CD4-positive, alpha-beta T cell (primary cell): ENCODE data around the gene PITPNC1. TPM values are rescaled to one million over a fixed set of nuclear protein-coding genes. Genes with fewer than 3 reads are reported as not detected.

Experiments
- ATAC-seq: fragments of 200-7000 bp; cut with Tn5 transposase; one replicate; pipeline ENCODE4 v1.10.0; 2022; ENCODE audit warnings: mild to moderate bottlenecking; ENCODE audit not compliant: poor library complexity
- CTCF ChIA-PET: fragments of 350-600 bp; sonication (Branson Sonifier 250); formaldehyde crosslinking; loops from one replicate; lab custom pipeline; 2021; ENCODE audit warnings: antibody characterized with exemption, inconsistent platforms; lab: Charles Lee
- POLR2A ChIA-PET: fragments of 350-600 bp; sonication (Branson Sonifier 250); formaldehyde crosslinking; loops from one replicate; lab custom pipeline; 2021; ENCODE audit warnings: antibody characterized with exemption, inconsistent platforms; lab: Charles Lee
- DNase-seq, 14 experiments: peaks; one replicate each; pipeline ENCODE4 v3.0.0-alpha.2; 2013 to 2020; ENCODE audit warnings: mixed read lengths in 2 of 14
- H3K27ac ChIP-seq, 2 donors: one replicate each; pipeline versions ENCODE4 v1.5.1 to v1.7.0; 2013; ENCODE audit warnings: low read length in 2 of 2, low read depth in 1 of 2, mild to moderate bottlenecking in 1 of 2
- H3K27me3 ChIP-seq, 2 experiments: 1 replicate in 1 of 2; 2 replicates in 1 of 2; pipeline versions ENCODE4 v1.6.1 to v1.7.0; 2013; ENCODE audit warnings: low read length in 2 of 2, control low read depth in 1 of 2, mild to moderate bottlenecking in 1 of 2, moderate library complexity in 1 of 2; ENCODE audit not compliant: insufficient read depth in 2 of 2, control insufficient read depth in 1 of 2
- H3K36me3 ChIP-seq: one replicate; pipeline ENCODE4 v1.6.1; 2013; ENCODE audit warnings: low read length, control low read depth; ENCODE audit not compliant: insufficient read depth
- H3K4me1 ChIP-seq: one replicate; pipeline ENCODE4 v1.6.1; 2013; ENCODE audit warnings: low read length, control low read depth; ENCODE audit not compliant: insufficient read depth
- H3K4me3 ChIP-seq: one replicate; pipeline ENCODE4 v1.5.1; 2013; ENCODE audit warnings: mild to moderate bottlenecking, low read length, moderate library complexity
- H3K9me3 ChIP-seq, 2 experiments: 1 replicate in 1 of 2; 2 replicates in 1 of 2; pipeline versions ENCODE4 v1.6.1 to v1.7.0; 2013; ENCODE audit warnings: low read length in 2 of 2, mild to moderate bottlenecking in 2 of 2, control low read depth in 1 of 2, moderate library complexity in 1 of 2; ENCODE audit not compliant: control insufficient read depth in 1 of 2, insufficient read depth in 1 of 2
- H3K27ac Mint-ChIP-seq: one replicate; pipeline ENCODE4 v1.8.0; 2020; ENCODE audit warnings: mixed read lengths
- H3K27me3 Mint-ChIP-seq: one replicate; pipeline ENCODE4 v1.8.0; 2021; ENCODE audit warnings: mixed read lengths
- H3K36me3 Mint-ChIP-seq: one replicate; pipeline ENCODE4 v1.8.0; 2021; ENCODE audit warnings: low read depth, mixed read lengths
- H3K4me1 Mint-ChIP-seq: one replicate; pipeline ENCODE4 v1.8.0; 2021; ENCODE audit warnings: low read depth, mixed read lengths
- H3K4me3 Mint-ChIP-seq: one replicate; pipeline ENCODE4 v1.8.0; 2020; ENCODE audit warnings: mild to moderate bottlenecking, mixed read lengths
- H3K9me3 Mint-ChIP-seq: one replicate; pipeline ENCODE4 v1.8.0; 2020; ENCODE audit warnings: mixed read lengths
- intact Hi-C, 2 experiments: fragments of 100-400 bp; cut with DNase I in 1 of 2; cut with micrococcal nuclease in 1 of 2; formaldehyde crosslinking; loops; one replicate each; pipeline versions ENCODE4 v1.15.1 to v1.9.0; 2023 to 2025; cut with DNase I, micrococcal nuclease
- total RNA-seq, 174 experiments: library from RNA in 2 of 174; stranded (reverse) in 2 of 174; gene quantifications; one replicate each; pipeline ENCODE4 v1.2.3 and lab custom pipeline; 2021 to 2026
- TF ChIP-seq, protein P1 (sequence below): fragments of 200-600 bp; IDR thresholded peaks from one replicate; pipeline ENCODE4 v1.8.0; 2022; ENCODE audit warnings: antibody characterized with exemption, mild to moderate bottlenecking

The PITPNC1 gene
- total RNA-seq, 2 experiments from 2014 or later = 80.2 to 83.4 TPM

DNA sequence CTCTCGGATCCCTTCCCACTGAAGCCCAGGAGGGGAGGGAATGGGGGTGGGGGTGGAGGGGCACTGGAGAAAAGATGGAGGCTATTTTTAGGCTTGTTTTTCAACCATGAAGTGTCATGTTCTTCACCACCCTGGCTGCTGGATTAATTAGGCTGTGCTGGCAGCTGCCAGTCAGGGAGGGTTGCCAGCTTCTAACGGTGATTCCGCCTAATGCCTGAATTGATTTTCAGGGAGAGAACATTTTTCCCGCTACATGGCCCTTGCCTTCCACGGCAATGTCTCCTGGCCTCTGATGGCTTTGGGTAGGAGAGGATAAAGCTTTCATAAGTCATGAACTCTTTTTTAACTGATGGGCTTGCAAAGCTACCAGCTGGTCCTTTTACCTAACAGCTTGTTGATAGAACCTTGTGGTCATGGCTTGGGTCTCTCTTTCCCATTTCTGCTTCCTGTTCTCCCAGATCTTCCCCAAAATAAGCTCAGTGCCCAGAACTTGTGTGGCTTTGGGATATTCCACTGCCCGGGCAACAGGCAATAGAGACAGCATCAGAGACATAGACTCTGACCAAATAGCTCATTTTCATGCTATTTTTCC is 167.4 kb downstream of the PITPNC1 start:
- ChIA-PET CTCF (interaction anchor here (0.6 to 1.4 kb wide), 2 partner anchors 69 to 892 kb away, joined by 3 read pairs; no protein-coding TSS in a partner anchor), POLR2A (no interaction called here)
- no peak overlapping the region for H3K27ac ChIP-seq
- H3K27me3 ChIP-seq = no peaks in the 10 kb centered on the region
- Mint-ChIP-seq H3K9me3 (no peaks in the 10 kb centered on the region), H3K27ac (no peak overlapping the region), H3K36me3 (peaks cover 53% of the 10 kb centered on the region), H3K4me3 (no peak overlapping the region), H3K4me1 (peaks cover 23% of the 10 kb centered on the region), H3K27me3 (no peaks in the 10 kb centered on the region)
- H3K9me3 ChIP-seq = no peaks in the 10 kb centered on the region
- TF ChIP-seq, protein P1, sequence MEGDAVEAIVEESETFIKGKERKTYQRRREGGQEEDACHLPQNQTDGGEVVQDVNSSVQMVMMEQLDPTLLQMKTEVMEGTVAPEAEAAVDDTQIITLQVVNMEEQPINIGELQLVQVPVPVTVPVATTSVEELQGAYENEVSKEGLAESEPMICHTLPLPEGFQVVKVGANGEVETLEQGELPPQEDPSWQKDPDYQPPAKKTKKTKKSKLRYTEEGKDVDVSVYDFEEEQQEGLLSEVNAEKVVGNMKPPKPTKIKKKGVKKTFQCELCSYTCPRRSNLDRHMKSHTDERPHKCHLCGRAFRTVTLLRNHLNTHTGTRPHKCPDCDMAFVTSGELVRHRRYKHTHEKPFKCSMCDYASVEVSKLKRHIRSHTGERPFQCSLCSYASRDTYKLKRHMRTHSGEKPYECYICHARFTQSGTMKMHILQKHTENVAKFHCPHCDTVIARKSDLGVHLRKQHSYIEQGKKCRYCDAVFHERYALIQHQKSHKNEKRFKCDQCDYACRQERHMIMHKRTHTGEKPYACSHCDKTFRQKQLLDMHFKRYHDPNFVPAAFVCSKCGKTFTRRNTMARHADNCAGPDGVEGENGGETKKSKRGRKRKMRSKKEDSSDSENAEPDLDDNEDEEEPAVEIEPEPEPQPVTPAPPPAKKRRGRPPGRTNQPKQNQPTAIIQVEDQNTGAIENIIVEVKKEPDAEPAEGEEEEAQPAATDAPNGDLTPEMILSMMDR = no peak
- DNase-seq (no peak), ATAC-seq (no peak)
- H3K4me1 ChIP-seq = peaks cover 1% of the 10 kb centered on the region
- intact Hi-C loops = no loop called here
- no peak overlapping the region for H3K4me3 ChIP-seq
- peaks cover 18% of the 10 kb centered on the region for H3K36me3 ChIP-seq

DNA sequence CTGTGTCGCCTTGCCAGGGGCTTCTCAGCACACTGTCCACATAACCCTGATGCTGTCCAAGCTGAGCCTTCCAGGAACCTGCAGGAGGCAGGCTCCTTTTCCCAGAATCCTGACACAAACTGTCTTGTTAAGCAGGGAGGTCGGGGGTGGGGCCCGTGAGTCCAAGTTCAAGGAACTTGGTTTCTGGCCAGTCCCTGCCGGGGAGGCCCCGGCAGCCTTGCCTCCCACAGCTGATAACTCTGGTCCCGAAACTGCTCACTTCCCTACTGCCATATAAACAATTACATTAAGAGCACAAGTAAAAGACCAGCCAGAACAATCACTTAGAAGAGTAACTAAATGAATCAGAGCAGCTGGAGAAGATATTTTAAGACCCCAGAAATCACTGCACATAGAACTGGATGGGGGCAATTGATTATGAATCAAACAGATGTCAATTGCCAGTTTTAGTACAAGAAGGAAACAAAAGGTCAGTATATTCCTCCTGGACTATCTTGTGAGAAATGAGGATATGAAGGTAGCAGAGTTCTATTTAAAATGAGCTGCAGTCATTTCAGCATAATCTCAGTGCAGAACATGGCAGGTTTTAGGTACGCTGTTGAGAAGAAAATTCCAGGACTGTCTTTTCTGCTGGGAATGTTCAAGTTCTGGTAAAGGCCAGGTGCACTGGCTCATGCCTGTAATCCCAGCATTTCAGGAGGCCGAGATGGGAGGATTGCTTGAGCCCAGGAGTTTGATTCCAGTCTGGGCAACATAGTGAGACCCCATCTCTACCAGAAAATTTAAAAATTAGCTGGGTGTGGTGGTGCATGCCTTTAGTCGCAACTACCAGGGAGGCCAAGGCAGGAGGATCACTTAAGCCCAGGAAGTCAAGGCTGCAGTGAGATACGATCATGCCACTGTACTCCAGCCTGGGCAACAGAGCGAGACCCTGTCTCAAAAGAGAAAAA is 169.8 kb downstream of the PITPNC1 start:
- intact Hi-C loops = no loop called here

DNA sequence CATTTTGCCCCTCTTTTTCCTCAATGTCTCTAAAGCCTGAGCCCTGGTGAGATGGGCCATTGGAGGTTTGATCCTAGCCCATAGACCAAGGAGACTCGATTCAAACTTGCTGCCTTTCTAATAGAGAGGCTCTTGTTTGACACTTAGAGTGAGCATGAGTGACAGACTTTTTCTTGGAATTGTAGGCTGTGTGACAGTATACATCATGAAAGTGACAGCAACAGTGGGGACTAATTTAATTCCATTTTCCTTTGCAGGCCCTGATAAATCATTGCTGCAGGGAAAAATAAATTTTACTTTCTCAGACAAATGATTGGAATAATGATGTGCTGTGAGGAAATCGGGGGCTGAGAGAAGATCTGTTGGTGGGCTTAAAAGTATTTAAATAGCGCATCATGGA is 171.6 kb downstream of the PITPNC1 start:
- Histone ChIP-seq H3K4me1 (peaks cover 5% of the 10 kb centered on the region), H3K4me3 (no peak overlapping the region), H3K9me3 (no peaks in the 10 kb centered on the region), H3K36me3 (peaks cover 16% of the 10 kb centered on the region), H3K27me3 (no peaks in the 10 kb centered on the region), H3K27ac (no peak overlapping the region)
- ChIA-PET CTCF (no interaction called here), POLR2A (no interaction called here)
- H3K4me3 Mint-ChIP-seq = no peak overlapping the region
- DNase-seq = no peak
- no peaks in the 10 kb centered on the region for H3K27me3 Mint-ChIP-seq
- H3K27ac Mint-ChIP-seq = peak overlapping the region; percentile 39
- intact Hi-C loops = no loop called here
- TF ChIP-seq, protein P1 = no peak
- no peak for ATAC-seq
- H3K9me3 Mint-ChIP-seq = no peaks in the 10 kb centered on the region
- peaks cover 36% of the 10 kb centered on the region for H3K4me1 Mint-ChIP-seq
- H3K36me3 Mint-ChIP-seq = peaks cover 65% of the 10 kb centered on the region

More for the DNA sequence above, 169.8 kb downstream of the PITPNC1 start:
- peaks cover 12% of the 10 kb centered on the region for H3K36me3 ChIP-seq
- DNase-seq (peak in 2 of 14 experiments; percentile 25), ATAC-seq (no peak)
- H3K4me1 ChIP-seq = peaks cover 5% of the 10 kb centered on the region
- no peak overlapping the region for H3K4me3 ChIP-seq
- Mint-ChIP-seq H3K27me3 (no peaks in the 10 kb centered on the region), H3K36me3 (peaks cover 65% of the 10 kb centered on the region), H3K9me3 (no peaks in the 10 kb centered on the region), H3K4me3 (no peak overlapping the region), H3K27ac (no peak overlapping the region), H3K4me1 (peaks cover 35% of the 10 kb centered on the region)
- TF ChIP-seq, protein P1 = no peak
- CTCF ChIA-PET = interaction anchor here (0.5 kb wide), 1 partner anchor 49 kb away, joined by 3 read pairs; no protein-coding TSS in a partner anchor
- no peaks in the 10 kb centered on the region for H3K27me3 ChIP-seq
- H3K27ac ChIP-seq = no peak overlapping the region
- H3K9me3 ChIP-seq = no peaks in the 10 kb centered on the region
- POLR2A ChIA-PET = no interaction called here
